ENCODE results near the gene PLS1.
"Not testable (repeated sequence)": the region's sequence is repeated elsewhere in the genome, so short reads cannot be mapped to it uniquely, and the experiment has no call there.

PLS1 gene

GRCh38 chr3:142595141-142595540 is 1.1 kb upstream of the PLS1 start:
- DNase-seq (ENCODE audit: low read depth in 2 of 2, low spot score in 1 of 2), result no peak

- DNase-seq (ENCODE audit: low read depth in 2 of 2, low spot score in 1 of 2), result no peak
These were observed 627 bp upstream of the PLS1 start for GRCh38 chr3:142595581-142595950.

DNA sequence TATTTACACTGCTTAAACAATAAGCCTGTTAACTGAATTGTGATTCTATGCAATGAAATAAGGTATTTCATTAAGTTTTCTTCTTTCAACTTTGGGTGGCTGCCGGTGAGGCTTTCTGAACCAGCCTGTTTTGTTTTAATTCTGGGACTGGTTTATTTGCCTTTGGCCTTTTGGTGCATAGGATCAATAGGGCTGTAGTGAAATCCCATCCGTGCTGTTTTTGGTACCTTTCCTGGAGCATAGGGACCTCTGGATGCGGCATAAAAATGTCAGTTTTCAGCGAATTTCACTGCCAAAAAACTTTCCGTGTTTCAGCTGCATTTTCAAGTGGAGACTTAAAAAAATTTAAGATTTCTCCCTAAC is 514 bp downstream of the PLS1 start:
- DNase-seq (ENCODE audit: low read depth in 2 of 2, low spot score in 1 of 2), result no peak

DNA sequence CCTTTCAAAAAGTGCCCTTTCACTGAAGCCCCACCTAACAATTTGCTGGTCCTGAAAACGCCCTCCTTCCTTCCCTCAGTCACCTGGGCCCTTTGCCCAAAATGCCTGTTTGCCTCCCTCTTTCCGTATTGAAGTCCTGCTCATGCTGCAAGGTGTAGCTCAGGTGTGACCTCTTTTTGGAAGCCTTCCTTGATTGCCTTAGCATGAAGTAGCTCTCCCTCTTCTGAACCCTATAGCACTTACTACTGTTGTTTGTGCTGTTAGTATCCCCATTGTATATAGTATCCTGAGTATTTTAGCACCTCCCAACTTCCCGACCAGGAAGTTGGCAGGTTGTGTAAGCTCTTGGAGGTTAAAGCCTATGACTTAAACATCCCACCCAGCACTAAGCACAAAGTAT is 1.7 kb downstream of the PLS1 start:
- no peak for DNase-seq (ENCODE audit: low read depth in 2 of 2, low spot score in 1 of 2)

DNA sequence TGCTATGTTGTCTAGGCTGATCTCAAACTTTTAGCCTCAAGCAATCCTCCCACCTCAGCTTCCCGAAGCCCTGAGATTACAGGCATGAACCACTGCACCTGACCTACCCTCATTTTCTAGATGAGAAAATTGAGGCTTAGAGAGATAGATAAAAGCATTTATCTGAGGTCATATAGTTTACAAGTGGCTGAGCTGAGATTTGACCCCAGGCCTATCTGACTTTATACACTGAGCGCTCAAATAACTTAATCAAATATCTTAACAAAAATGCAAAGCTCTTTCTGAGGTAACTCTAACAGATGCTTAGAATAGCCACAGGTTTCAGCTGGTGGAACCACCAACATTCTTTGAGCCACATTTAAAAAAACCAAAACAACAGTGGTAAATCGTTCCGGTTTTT is 5.5 kb downstream of the PLS1 start:
- no peak for DNase-seq (ENCODE audit: low read depth in 2 of 2, low spot score in 1 of 2)

DNA sequence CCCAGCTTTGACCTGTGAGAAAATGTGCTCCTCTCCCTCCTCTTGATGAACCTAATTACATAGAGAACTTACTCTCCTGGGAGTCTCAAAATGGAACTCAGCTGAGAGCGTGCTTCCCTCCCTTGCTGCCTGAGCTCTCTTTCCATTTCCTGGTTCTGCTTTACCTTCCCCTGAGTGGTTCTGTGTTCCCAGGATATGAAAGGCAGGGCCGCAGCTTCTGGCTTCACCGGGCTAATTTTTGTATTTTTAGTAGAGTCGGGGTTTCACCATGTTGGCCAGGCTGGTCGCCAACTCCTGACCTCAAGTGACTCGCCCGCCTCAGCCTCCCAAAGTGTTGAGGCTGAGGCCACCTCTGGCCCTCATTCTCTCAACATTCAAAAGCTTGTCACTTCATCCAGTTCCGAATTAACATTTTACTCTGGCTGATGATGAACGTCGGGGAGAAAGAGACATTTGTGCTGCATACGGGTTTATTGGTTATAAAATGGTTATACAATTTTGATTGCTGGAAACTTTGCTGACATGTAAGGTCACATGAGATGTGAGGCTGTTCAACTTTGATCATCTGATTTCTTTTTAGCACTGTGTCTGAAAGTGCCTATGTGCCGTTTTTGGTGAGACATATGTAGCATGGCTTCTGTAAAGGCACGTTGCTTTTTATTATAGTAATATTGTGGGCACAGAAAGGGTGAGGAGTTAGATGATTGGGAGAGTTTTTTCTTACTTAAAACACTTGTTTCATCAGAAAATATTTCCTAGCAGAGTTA is 6.6 kb downstream of the PLS1 start:
- no peak for DNase-seq (ENCODE audit: low read depth in 2 of 2, low spot score in 1 of 2)

DNA sequence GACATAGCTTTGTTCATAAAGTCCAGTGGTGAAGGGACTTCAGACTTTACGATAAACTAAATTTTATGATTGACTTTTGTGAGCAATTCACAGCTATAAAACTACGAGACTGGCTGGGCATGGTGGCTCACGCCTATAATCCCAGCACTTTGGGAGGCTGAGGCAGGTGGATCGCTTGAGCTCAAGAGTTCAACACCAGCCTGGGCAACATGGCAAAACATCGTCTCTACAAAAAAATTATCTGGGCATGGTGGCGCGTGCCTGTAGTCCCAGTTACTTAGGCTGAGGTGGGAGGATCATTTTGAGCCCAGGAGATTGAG is 7.2 kb downstream of the PLS1 start:
- DNase-seq (ENCODE audit: low read depth in 2 of 2, low spot score in 1 of 2), result not testable (repeated sequence)

- no peak for DNase-seq (ENCODE audit: low read depth in 2 of 2, low spot score in 1 of 2)
These were observed 8.7 kb downstream of the PLS1 start for GRCh38 chr3:142604940-142605339.

GRCh38 chr3:142608631-142609030 is 12.4 kb downstream of the PLS1 start:
- no peak for DNase-seq (ENCODE audit: low read depth in 2 of 2, low spot score in 1 of 2)

- no peak for DNase-seq (ENCODE audit: low read depth in 2 of 2, low spot score in 1 of 2)
These were observed 12.9 kb downstream of the PLS1 start for GRCh38 chr3:142609136-142609535.

- no peak for DNase-seq (ENCODE audit: low read depth in 2 of 2, low spot score in 1 of 2)
These were observed 15.0 kb downstream of the PLS1 start for GRCh38 chr3:142611206-142611605.

- DNase-seq (ENCODE audit: low read depth in 2 of 2, low spot score in 1 of 2), result no peak
These were observed 17.3 kb downstream of the PLS1 start for GRCh38 chr3:142613491-142613890.

DNA sequence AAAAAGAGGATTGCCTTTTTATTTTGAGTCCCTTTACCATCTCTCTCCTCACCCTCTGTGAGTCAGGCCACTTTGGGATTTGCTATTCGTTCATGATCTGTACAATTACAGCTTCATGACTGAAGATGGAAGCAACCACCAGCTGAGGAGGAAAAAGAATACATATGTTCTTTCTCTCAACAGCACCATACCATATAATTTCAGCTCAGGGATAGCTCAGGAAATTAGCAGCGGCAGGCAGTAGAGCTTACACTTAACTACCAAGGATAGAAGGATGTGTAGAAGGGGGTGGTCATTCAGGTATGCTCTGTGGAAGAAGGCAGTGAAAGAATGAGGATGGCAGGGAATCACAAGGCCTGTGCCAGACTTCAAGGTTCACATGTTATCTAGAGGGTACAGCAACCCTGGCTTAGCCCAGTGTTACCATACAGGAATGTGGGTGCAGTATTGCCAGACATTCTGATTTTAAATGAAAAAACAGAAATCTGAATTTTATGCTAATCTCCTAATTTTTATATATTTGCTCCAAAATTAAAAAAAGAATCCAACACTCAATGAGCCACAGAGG is 17.9 kb downstream of the PLS1 start:
- DNase-seq (ENCODE audit: low read depth in 2 of 2, low spot score in 1 of 2), result no peak

- no peak for DNase-seq (ENCODE audit: low read depth in 2 of 2, low spot score in 1 of 2)
These were observed 19.0 kb downstream of the PLS1 start for GRCh38 chr3:142615171-142615570.

GRCh38 chr3:142618917-142619461 is 22.8 kb downstream of the PLS1 start:
- no peak for DNase-seq (ENCODE audit: low read depth in 2 of 2, low spot score in 1 of 2)

GRCh38 chr3:142622405-142622804 is 26.2 kb downstream of the PLS1 start:
- no peak for DNase-seq (ENCODE audit: low read depth in 2 of 2, low spot score in 1 of 2)

DNA sequence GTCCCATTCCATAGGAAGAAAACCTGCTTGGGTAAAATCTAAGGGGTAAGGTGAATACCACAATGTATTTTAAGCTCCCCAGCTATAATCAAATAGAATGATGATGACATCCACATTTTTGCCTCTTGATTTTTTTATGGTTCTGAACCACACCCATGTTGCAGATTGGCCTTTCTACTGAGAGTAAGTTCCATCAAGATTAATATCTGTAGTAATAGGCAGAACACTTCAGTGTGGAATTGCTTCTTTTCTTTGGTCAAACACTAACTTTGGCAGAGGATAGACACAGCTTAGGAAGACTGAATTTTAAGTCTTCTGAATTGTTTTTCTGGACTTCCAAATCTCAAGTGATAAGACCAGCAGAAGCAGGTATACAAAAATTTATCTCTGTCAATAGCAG is 27.0 kb downstream of the PLS1 start:
- DNase-seq (ENCODE audit: low read depth in 2 of 2, low spot score in 1 of 2), result no peak

DNA sequence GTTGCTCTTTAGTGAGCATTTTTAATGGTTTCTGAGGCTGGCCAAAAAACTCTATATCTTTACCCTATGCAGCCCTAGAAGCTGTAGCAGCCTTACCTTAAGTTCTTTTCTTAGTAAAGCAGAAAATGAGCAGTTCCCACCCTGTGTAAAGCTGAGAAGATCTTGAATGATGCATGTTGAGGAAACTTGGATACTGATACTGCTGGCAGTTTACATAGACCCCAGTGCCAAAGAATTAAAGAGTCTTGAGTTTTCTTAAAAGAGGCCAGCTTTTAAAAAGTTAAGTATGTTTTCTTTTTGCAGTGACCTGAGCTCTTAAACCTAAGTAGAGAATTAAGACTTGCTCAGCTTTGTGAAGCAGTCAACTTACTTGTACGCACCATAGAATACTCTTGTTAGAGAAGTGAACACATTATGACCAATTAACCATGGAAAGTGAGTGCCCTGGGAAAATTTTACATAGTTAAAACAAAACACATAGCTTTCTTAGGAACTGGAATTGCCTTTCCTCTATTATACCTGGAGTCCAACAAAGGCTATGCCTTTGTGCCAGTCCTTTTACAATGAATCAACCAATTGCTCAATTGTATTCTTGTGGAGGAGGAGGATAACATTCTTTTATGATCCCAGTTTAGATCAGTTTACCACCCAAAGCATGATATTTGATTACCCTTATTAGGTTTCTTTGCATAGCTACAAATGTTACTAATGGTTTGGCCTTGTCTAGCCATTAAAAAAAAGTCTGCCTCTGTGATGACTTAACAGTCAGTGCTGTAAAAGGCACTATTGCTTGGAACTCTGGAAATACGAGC is 28.4 kb downstream of the PLS1 start:
- DNase-seq (ENCODE audit: low read depth in 2 of 2, low spot score in 1 of 2), result no peak

- no peak for DNase-seq (ENCODE audit: low read depth in 2 of 2, low spot score in 1 of 2)
These were observed 28.9 kb downstream of the PLS1 start for GRCh38 chr3:142625153-142625440.

DNA sequence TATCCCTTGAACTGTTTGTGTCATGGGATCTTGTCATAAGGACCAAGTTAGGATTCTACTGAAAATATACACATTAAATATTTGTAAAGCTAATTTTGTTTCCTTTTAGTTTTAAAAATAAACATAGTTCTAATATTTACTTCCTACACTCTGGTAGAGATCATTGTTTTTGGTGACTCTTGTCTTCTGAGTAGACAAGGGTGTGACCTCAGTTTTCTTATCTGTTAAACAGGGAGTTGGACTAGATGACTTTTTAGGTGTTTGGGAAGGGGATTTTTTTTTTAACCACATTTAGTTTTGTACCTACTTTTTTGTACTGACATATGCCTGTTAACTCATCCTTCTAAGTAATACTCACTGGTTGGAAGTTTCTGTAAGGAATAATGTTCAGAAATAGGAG is 30.8 kb downstream of the PLS1 start:
- DNase-seq (ENCODE audit: low read depth in 2 of 2, low spot score in 1 of 2), result no peak

GRCh38 chr3:142628801-142629200 is 32.6 kb downstream of the PLS1 start:
- no peak for DNase-seq (ENCODE audit: low read depth in 2 of 2, low spot score in 1 of 2)

DNA sequence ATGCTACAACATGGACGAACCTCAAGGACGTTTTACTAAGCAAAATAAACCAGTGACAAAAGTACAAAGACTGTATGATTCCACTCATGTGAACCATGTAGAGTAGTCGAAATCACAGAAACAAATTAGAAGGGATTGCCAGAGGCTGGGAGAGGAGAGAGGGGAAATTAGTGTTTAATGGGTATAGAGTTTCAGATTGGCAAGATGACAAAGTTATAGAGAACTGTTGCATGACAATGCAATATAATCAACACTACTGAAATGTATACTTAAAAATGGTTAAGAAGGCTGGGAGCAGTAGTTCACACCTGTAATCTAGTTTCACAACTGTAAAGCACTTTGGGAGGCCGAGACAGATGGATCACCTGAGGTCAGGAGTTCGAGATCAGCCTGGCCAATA is 36.9 kb downstream of the PLS1 start:
- no peak for DNase-seq (ENCODE audit: low read depth in 2 of 2, low spot score in 1 of 2)

DNA sequence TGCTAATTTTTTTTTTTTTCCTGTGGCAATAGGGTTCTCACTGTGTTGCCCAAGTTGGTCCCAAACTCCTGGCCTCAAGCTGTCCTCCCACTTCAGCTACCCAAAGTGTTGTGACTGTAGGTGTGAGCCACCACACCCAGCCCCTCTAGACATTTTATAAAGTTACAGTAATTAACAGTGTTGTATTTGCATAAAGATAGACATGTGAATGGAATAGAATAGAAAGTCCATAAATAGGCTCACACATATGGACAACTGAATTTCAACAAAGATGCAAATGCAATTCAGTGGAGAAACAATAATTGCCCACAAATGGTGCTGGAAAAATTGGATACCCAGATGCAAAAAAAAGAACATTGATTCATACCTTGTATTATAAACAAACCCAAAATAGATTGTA is 39.9 kb downstream of the PLS1 start:
- no peak for DNase-seq (ENCODE audit: low read depth in 2 of 2, low spot score in 1 of 2)
